Naive thymus-derived CD8-positive, alpha-beta T cell (primary cell): ENCODE results near the gene IL31RA. TPM values are rescaled to one million over a fixed set of nuclear protein-coding genes. Genes with fewer than 3 reads are reported as not detected.
A peak's percentile ranks its signal among the peaks of the same experiment; 100 is the strongest.
"Not testable (repeated sequence)": the region's sequence is repeated elsewhere in the genome, so short reads cannot be mapped to it uniquely, and the experiment has no call there.

Experiments
- ATAC-seq, 2 donors: fragments of 150-1000 bp; cut with Tn5 transposase in 1 of 2; sonication (Bioruptor Pico), chemical (Tn5 transposase) in 1 of 2; 1 replicate in 1 of 2; 2 replicates in 1 of 2; pipeline ENCODE4 v1.10.0; 2021; ENCODE audit warnings: mild to moderate bottlenecking in 2 of 2, moderate library complexity in 2 of 2
- POLR2A ChIA-PET: fragments of 350-600 bp; sonication (Branson Sonifier 250); formaldehyde crosslinking; loops from one replicate; lab custom pipeline; 2021; ENCODE audit warnings: antibody characterized with exemption; lab: Charles Lee
- DNase-seq, 10 donors: peaks; one replicate each; pipeline versions ENCODE4 v3.0.0 to v3.0.0-alpha.2; 2020 to 2022
- H3K27ac Mint-ChIP-seq, 10 donors: one replicate each; pipeline ENCODE4 v1.8.0; 2020 to 2022; ENCODE audit warnings: mild to moderate bottlenecking in 10 of 10, mixed read lengths in 10 of 10, moderate library complexity in 4 of 10, inconsistent platforms in 1 of 10
- H3K27me3 Mint-ChIP-seq, 5 donors: one replicate each; pipeline ENCODE4 v1.8.0; 2021 to 2022; ENCODE audit warnings: mixed read lengths in 5 of 5
- H3K36me3 Mint-ChIP-seq, 3 donors: one replicate each; pipeline ENCODE4 v1.8.0; 2020 to 2022; ENCODE audit warnings: mixed read lengths in 3 of 3, mild to moderate bottlenecking in 2 of 3, inconsistent platforms in 1 of 3
- H3K4me1 Mint-ChIP-seq, 4 donors: one replicate each; pipeline ENCODE4 v1.8.0; 2021 to 2022; ENCODE audit warnings: mixed read lengths in 4 of 4
- H3K4me3 Mint-ChIP-seq, 10 donors: one replicate each; pipeline ENCODE4 v1.8.0; 2020 to 2022; ENCODE audit warnings: mild to moderate bottlenecking in 10 of 10, mixed read lengths in 10 of 10, moderate library complexity in 6 of 10, inconsistent platforms in 1 of 10
- H3K9me3 Mint-ChIP-seq, 9 donors: one replicate each; pipeline ENCODE4 v1.8.0; 2020 to 2022; ENCODE audit warnings: mixed read lengths in 9 of 9, mild to moderate bottlenecking in 3 of 9, inconsistent platforms in 1 of 9, moderate library complexity in 1 of 9
- polyA plus RNA-seq, 3 donors: library from polyadenylated mRNA; unstranded; fragments of 300-500 nt; fragmentation: Illumina TruSeq; gene quantifications; one replicate each; pipeline ENCODE4 v1.2.3, GENCODE V29; 2021
- total RNA-seq, 8 experiments: library from RNA in 2 of 8; stranded (reverse) in 2 of 8; gene quantifications; one replicate each; pipeline ENCODE4 v1.2.3 and lab custom pipeline; 2021 to 2026

The IL31RA gene
- total and polyA plus RNA-seq, 5 experiments from 2014 or later: not detected

DNA sequence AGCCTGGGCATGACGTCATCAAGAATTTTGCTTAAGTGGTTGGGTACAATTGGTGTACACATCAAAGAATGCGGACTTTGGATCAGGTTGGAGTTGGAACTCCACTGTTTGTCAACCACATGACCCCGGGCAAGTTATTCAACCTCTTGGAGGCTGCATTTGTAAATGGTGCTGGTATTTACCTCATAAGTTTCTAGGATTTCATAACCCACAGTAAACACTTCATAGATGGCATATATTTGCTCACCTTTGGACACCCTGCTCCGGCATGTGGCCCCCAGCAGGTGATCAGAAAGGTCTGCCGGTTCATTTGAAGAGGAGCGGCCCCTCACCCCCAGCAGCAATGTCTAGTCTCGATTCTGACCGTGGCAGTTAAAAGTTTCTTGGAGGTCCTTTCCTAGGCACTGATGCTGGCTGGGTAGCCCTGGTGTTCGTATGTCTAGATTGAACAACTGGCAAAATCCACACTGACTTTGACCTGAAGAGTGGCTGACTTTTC, 83.0 kb downstream of the IL31RA start:
- Mint-ChIP-seq H3K4me3 (no peak overlapping the region), H3K27ac (peak overlapping the region in 6 of 10 donors; percentile 10 to 89 (median 56)), H3K4me1 (peaks cover 0 to 6% (median 4%) of the 10 kb centered on the region in 4 donors), H3K36me3 (peaks cover 0 to 38% (median 0%) of the 10 kb centered on the region in 3 donors), H3K27me3 (no peaks in the 10 kb centered on the region), H3K9me3 (no peaks in the 10 kb centered on the region)
- POLR2A ChIA-PET: no interaction called here
- DNase-seq: no peak
- ATAC-seq: no peak

DNA sequence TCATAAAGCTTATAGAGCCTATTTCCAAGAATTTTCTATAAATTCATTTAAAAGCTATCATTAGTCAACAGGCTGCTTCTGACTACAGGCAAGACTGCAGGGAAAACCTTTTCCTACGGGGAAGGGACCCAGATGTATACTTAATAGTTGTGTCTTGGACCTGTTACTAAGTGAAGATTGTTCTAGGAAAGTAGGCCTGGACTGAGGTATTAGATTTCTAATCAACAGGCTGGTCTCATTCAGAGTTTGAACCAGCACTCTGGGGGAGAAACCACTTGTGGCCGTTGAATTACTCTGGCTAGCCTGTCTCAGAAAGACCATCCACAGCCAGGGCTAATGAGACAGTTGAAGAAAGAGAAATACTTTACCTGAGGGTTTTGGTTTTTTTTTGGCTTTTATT, 83.6 kb downstream of the IL31RA start:
- peaks cover 0 to 44% (median 0%) of the 10 kb centered on the region in 3 donors for H3K36me3 Mint-ChIP-seq
- peak overlapping the region in 3 of 10 donors; percentile 56 to 66 (median 64) for H3K27ac Mint-ChIP-seq
- H3K9me3 Mint-ChIP-seq: no peaks in the 10 kb centered on the region
- no peak for DNase-seq
- no peak for ATAC-seq
- no peaks in the 10 kb centered on the region for H3K27me3 Mint-ChIP-seq
- POLR2A ChIA-PET: interaction anchor here (1.1 kb wide), 1 partner anchor 15 kb away, joined by 8 read pairs; no protein-coding TSS in a partner anchor
- H3K4me3 Mint-ChIP-seq: no peak overlapping the region
- H3K4me1 Mint-ChIP-seq: peaks cover 0 to 6% (median 4%) of the 10 kb centered on the region in 4 donors

- POLR2A ChIA-PET: interaction anchor here (1.1 to 1.3 kb wide), 2 partner anchors 10 to 14 kb away, joined by 4 to 8 read pairs; no protein-coding TSS in a partner anchor
- Mint-ChIP-seq H3K9me3 (no peaks in the 10 kb centered on the region), H3K4me1 (peaks cover 4 to 7% (median 5%) of the 10 kb centered on the region in 4 donors), H3K4me3 (peak overlapping the region in 1 of 10 donors; percentile 32), H3K27me3 (no peaks in the 10 kb centered on the region), H3K36me3 (peaks cover 0 to 51% (median 0%) of the 10 kb centered on the region in 3 donors), H3K27ac (peak overlapping the region in 5 of 10 donors; percentile 11 to 66 (median 51))
- no peak for DNase-seq
- no peak for ATAC-seq
Measured at GRCh38 chr5:55935371-55935770, 84.2 kb downstream of the IL31RA start.

DNA sequence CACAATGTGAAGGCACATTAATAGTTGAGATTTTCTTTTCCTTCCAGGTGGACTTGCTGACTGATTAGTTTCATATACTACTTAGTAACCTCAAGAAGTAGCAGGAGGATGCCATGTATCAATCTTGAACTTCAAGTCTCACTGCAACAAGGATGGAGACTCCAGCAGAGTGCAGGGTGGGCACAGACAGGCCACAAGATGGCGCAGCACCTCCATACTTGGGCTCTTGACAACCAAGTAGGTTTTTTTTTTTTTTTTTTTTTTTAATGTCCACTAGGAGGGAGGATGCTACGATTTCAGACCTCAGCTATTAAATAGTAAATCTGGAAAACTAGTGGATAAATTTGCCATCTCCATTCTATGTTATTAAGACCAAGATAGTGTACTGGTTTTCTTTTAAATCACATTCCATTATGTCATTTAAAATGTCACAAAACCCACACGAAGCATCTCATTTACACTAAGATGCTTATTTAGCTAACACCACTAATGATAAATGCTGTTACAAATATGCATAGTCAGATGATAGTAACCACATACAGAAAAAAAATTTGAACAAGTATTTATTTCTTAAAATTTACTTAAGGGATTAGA, 85.0 kb downstream of the IL31RA start:
- Mint-ChIP-seq H3K36me3 (peaks cover 0 to 59% (median under 1%) of the 10 kb centered on the region in 3 donors), H3K4me3 (no peak overlapping the region), H3K27me3 (no peaks in the 10 kb centered on the region), H3K4me1 (peaks cover 5 to 10% (median 7%) of the 10 kb centered on the region in 4 donors), H3K9me3 (no peaks in the 10 kb centered on the region), H3K27ac (peak overlapping the region in 6 of 10 donors; percentile 8 to 74 (median 49))
- DNase-seq (peak; percentile 59 to 87 (median 70)), ATAC-seq (peak; percentile 85 to 90)
- POLR2A ChIA-PET: interaction anchor here (0.6 to 1.3 kb wide), 3 partner anchors 10 to 268 kb away, joined by 3 to 4 read pairs (median 4); no protein-coding TSS in a partner anchor

DNA sequence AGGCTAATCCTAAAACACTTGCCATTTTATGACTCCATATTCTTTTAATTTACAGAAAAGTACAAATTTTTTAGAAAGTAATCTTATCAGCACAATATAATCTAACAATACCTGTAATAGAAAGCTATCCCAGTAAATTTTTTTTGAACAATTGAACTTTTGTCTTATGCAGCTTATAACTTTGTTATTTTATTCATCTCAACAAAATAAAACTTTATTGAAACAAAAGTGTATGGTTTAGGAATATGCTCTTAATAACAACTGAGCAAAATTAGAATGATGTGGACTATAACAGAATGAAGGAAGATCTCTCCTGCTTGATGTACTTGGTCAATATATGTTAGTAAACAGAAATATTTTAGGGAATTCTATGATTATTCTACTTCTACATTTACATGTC, 86.4 kb downstream of the IL31RA start:
- POLR2A ChIA-PET, H3K27me3 Mint-ChIP-seq, DNase-seq, H3K9me3 Mint-ChIP-seq, ATAC-seq, H3K4me3 Mint-ChIP-seq: not testable (repeated sequence)
- Mint-ChIP-seq H3K36me3 (peaks cover 0 to 72% (median 2%) of the 10 kb centered on the region in 3 donors), H3K4me1 (peaks cover 6 to 17% (median 7%) of the 10 kb centered on the region in 4 donors), H3K27ac (peak overlapping the region in 5 of 10 donors; percentile 4 to 56 (median 25))

- H3K4me3 Mint-ChIP-seq, DNase-seq, ATAC-seq, H3K9me3 Mint-ChIP-seq, H3K27me3 Mint-ChIP-seq, POLR2A ChIA-PET: not testable (repeated sequence)
- peaks cover 8 to 26% (median 13%) of the 10 kb centered on the region in 4 donors for H3K4me1 Mint-ChIP-seq
- H3K27ac Mint-ChIP-seq: peak overlapping the region in 6 of 10 donors; percentile 20 to 91 (median 50)
- peaks cover 0 to 94% (median 23%) of the 10 kb centered on the region in 3 donors for H3K36me3 Mint-ChIP-seq
Measured at GRCh38 chr5:55941154-55941553, 90.0 kb downstream of the IL31RA start.

DNA sequence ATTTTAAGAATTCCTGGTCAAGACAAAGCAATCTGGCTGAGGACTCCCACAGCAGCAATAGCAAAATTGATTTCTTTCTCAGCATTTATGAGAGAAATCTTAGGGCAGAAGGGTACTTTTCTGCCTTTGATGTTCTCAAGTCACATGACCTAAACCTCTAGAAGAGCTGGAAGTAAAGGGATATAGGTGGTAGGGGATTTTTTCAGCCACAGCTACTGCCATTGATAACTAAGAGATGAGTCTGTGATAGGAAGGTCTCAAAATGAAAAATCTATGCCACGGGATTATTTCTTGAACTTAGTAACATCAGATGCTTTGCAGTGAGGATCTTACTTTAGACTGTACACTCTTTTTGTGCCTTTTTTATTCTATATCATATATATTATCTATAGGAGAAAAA, 108.1 kb downstream of the IL31RA start:
- Mint-ChIP-seq H3K27me3 (no peaks in the 10 kb centered on the region), H3K9me3 (no peaks in the 10 kb centered on the region), H3K27ac (peak overlapping the region in 7 of 10 donors; percentile 16 to 78 (median 53)), H3K36me3 (peaks cover 5 to 87% (median 11%) of the 10 kb centered on the region in 3 donors), H3K4me3 (no peak overlapping the region), H3K4me1 (peaks cover 7 to 35% (median 16%) of the 10 kb centered on the region in 4 donors)
- POLR2A ChIA-PET: no interaction called here
- DNase-seq: no peak
- peak in 1 of 2 donors; percentile 85 for ATAC-seq

GRCh38 chr5:55960779-55961178, 109.6 kb downstream of the IL31RA start:
- DNase-seq (no peak), ATAC-seq (no peak)
- POLR2A ChIA-PET: interaction anchor here (0.6 kb wide), 1 partner anchor 28 kb away, joined by 3 read pairs; no protein-coding TSS in a partner anchor
- Mint-ChIP-seq H3K27me3 (no peaks in the 10 kb centered on the region), H3K27ac (peak overlapping the region in 5 of 10 donors; percentile 8 to 83 (median 33)), H3K4me1 (peaks cover 13 to 40% (median 22%) of the 10 kb centered on the region in 4 donors), H3K9me3 (no peaks in the 10 kb centered on the region), H3K36me3 (peaks cover 5 to 85% (median 12%) of the 10 kb centered on the region in 3 donors), H3K4me3 (no peak overlapping the region)

GRCh38 chr5:55965525-55965924, 114.4 kb downstream of the IL31RA start:
- DNase-seq: no peak
- peaks cover 21 to 52% (median 37%) of the 10 kb centered on the region in 4 donors for H3K4me1 Mint-ChIP-seq
- POLR2A ChIA-PET: interaction anchor here (0.7 kb wide), 1 partner anchor 76 kb away, joined by 8 read pairs; no protein-coding TSS in a partner anchor
- no peaks in the 10 kb centered on the region for H3K9me3 Mint-ChIP-seq
- peaks cover 9 to 87% (median 20%) of the 10 kb centered on the region in 3 donors for H3K36me3 Mint-ChIP-seq
- no peak overlapping the region for H3K4me3 Mint-ChIP-seq
- no peak for ATAC-seq
- H3K27me3 Mint-ChIP-seq: no peaks in the 10 kb centered on the region
- peak overlapping the region in 6 of 10 donors; percentile 38 to 75 (median 59) for H3K27ac Mint-ChIP-seq

GRCh38 chr5:55966284-55966683, 115.1 kb downstream of the IL31RA start:
- Mint-ChIP-seq H3K27me3 (no peaks in the 10 kb centered on the region), H3K36me3 (peaks cover 9 to 87% (median 14%) of the 10 kb centered on the region in 3 donors), H3K9me3 (no peaks in the 10 kb centered on the region), H3K27ac (peak overlapping the region in 8 of 10 donors; percentile 15 to 64 (median 44)), H3K4me3 (peak overlapping the region in 1 of 10 donors; percentile 2), H3K4me1 (peaks cover 20 to 52% (median 44%) of the 10 kb centered on the region in 4 donors)
- POLR2A ChIA-PET: no interaction called here
- ATAC-seq (no peak), DNase-seq (no peak)

- no peaks in the 10 kb centered on the region for H3K9me3 Mint-ChIP-seq
- DNase-seq (no peak), ATAC-seq (no peak)
- H3K4me3 Mint-ChIP-seq: peak overlapping the region in 7 of 10 donors; percentile 0 to 71 (median 57)
- H3K27me3 Mint-ChIP-seq: no peaks in the 10 kb centered on the region
- peaks cover 28 to 72% (median 51%) of the 10 kb centered on the region in 4 donors for H3K4me1 Mint-ChIP-seq
- H3K27ac Mint-ChIP-seq: peak overlapping the region in 8 of 10 donors; percentile 37 to 81 (median 68)
- peaks cover 9 to 95% (median 18%) of the 10 kb centered on the region in 3 donors for H3K36me3 Mint-ChIP-seq
- POLR2A ChIA-PET: interaction anchor here (1.0 kb wide), 1 partner anchor 884 kb away, joined by 3 read pairs; no protein-coding TSS in a partner anchor
Measured at GRCh38 chr5:55969956-55970355, 118.8 kb downstream of the IL31RA start.
